ENCODE data around the gene DCBLD1. TPM values are rescaled to one million over a fixed set of nuclear protein-coding genes. Genes with fewer than 3 reads are reported as not detected.

DCBLD1 gene
- total and polyA plus RNA-seq, 9 of the 15 experiments (the other 6 are each of a cell fraction or from before 2014, with no cell fraction given): 0.80 to 8.5 (median 6.8) TPM

GRCh38 chr6:117482240-117483003 lies at the start of gene DCBLD1 (continued):
- no peak for TF ChIP-seq ZNF407 (IDR thresholded peaks at IDR 0.05; ENCODE audit: low read depth)
- peak; percentile 68 for TF ChIP-seq EGR1 (conservative IDR thresholded peaks at IDR 0.05)
- TF ChIP-seq SIN3B (IDR thresholded peaks at IDR 0.05; ENCODE audit: low read depth): peak; percentile 45; the same call in 1 of the 2 replicates
- TF ChIP-seq PML (IDR thresholded peaks at IDR 0.05; ENCODE audit: low read length): no peak
- TF ChIP-seq ZNF311 (CRISPR knock-in tag; IDR thresholded peaks at IDR 0.05): no peak
- TF ChIP-seq HCFC1 (IDR thresholded peaks at IDR 0.05; ENCODE audit: low read depth, low read length): 0 out of 2 replicates have a peak, but pooled peaks have one; percentile 12
- no peak for TF ChIP-seq GATAD2A (IDR thresholded peaks at IDR 0.05)
- TF ChIP-seq U2AF2 (optimal IDR thresholded peaks at IDR 0.05; ENCODE audit: low read depth, low read length): no peak
- TF ChIP-seq GABPA (tag; conservative IDR thresholded peaks at IDR 0.05; ENCODE audit: low read depth): 0 out of 2 replicates have a peak, but pooled peaks have one; percentile 42
- TF ChIP-seq TEAD4 (IDR thresholded peaks at IDR 0.05; ENCODE audit: low read length): no peak
- TF ChIP-seq TEAD4 (CRISPR knock-in tag; IDR thresholded peaks at IDR 0.05; ENCODE audit: borderline replicate concordance): no peak
- no peak for TF ChIP-seq ZZZ3 (IDR thresholded peaks at IDR 0.05)
- TF ChIP-seq ASH1L (IDR thresholded peaks at IDR 0.05; ENCODE audit: borderline replicate concordance, low read depth, partially characterized antibody): no peak
- TF ChIP-seq RBFOX2 (IDR thresholded peaks at IDR 0.05; ENCODE audit: low read depth, low read length): peak; percentile 66
- TF ChIP-seq ZEB2 (IDR thresholded peaks at IDR 0.05): peak; percentile 35; the same call in 1 of the 2 replicates
- TF ChIP-seq RFX1 (IDR thresholded peaks at IDR 0.05): no peak
- peak; percentile 53 for TF ChIP-seq TBP (optimal IDR thresholded peaks at IDR 0.05; ENCODE audit: low read depth, low read length)
- TF ChIP-seq NRF1 (conservative IDR thresholded peaks at IDR 0.05 in 1 of 2, IDR thresholded peaks at IDR 0.05 in 1 of 2): peak; percentile 53 to 63; a peak in 2 of 4 replicates
- TF ChIP-seq KHSRP (IDR thresholded peaks at IDR 0.05): no peak
- TF ChIP-seq CCNT2 (IDR thresholded peaks at IDR 0.05; ENCODE audit: borderline replicate concordance, extremely low read depth, insufficient read length, low read depth, low read length): peak; percentile 47
- TF ChIP-seq ELF2 (CRISPR knock-in tag; IDR thresholded peaks at IDR 0.05): no peak
- peak in 1 of 2 experiments; percentile 89; a peak in 2 of 4 replicates for TF ChIP-seq NONO (IDR thresholded peaks at IDR 0.05; ENCODE audit: low read depth in 2 of 2, low read length in 1 of 2)
- TF ChIP-seq MAX (CRISPR knock-in tag; IDR thresholded peaks at IDR 0.05): peak; percentile 67
